MM.1S (cell line): ENCODE data around the gene MVB12B.
A peak's percentile ranks its signal among the peaks of the same experiment; 100 is the strongest.

Experiments used
- DNase-seq: peaks from one replicate; pipeline ENCODE4 v3.0.0-alpha.2; 2015
- H2AFZ ChIP-seq: fragments of 300-600 bp; sonication (generic); 2 replicates; pipeline ENCODE4 v1.6.0; 2016; ENCODE audit warnings: antibody characterized with exemption, low read length
- H3F3A ChIP-seq: fragments of 300-600 bp; sonication (generic); 2 replicates; pipeline ENCODE4 v1.6.1; 2016; ENCODE audit warnings: mild to moderate bottlenecking, antibody characterized with exemption, low read length, moderate library complexity, mixed read lengths; ENCODE audit not compliant: insufficient read depth
- H3K27ac ChIP-seq: fragments of 300-600 bp; sonication (generic); 2 replicates; pipeline ENCODE4 v1.5.1; 2016; ENCODE audit warnings: mild to moderate bottlenecking, low read length
- H3K27me3 ChIP-seq: fragments of 300-600 bp; sonication (generic); replicated peaks from 2 replicates; pipeline ENCODE4 v1.6.0; 2016; ENCODE audit warnings: low read length; ENCODE audit not compliant: insufficient read depth
- H3K36me3 ChIP-seq: fragments of 300-600 bp; sonication (generic); replicated peaks from 2 replicates; pipeline ENCODE4 v1.6.1; 2016; ENCODE audit warnings: mild to moderate bottlenecking, low read length, mixed read lengths; ENCODE audit not compliant: insufficient read depth
- H3K4me1 ChIP-seq: fragments of 300-600 bp; sonication (generic); 2 replicates; pipeline ENCODE4 v1.6.1; 2016; ENCODE audit warnings: low read length, mixed read lengths
- H3K4me2 ChIP-seq: fragments of 300-600 bp; sonication (generic); 2 replicates; pipeline ENCODE4 v1.6.0; 2016; ENCODE audit warnings: low read depth, low read length
- H3K4me3 ChIP-seq: fragments of 300-600 bp; sonication (generic); 2 replicates; pipeline ENCODE4 v1.5.1; 2016; ENCODE audit warnings: low read length, mixed read lengths
- H3K79me2 ChIP-seq: fragments of 300-600 bp; sonication (generic); 2 replicates; pipeline ENCODE4 v1.6.1; 2016; ENCODE audit warnings: mixed run types, low read length, mixed read lengths
- H3K9ac ChIP-seq: fragments of 300-600 bp; sonication (generic); 2 replicates; pipeline ENCODE4 v1.6.1; 2016; ENCODE audit warnings: low read length, mixed read lengths
- H3K9me2 ChIP-seq: fragments of 300-600 bp; sonication (generic); replicated peaks from 2 replicates; pipeline ENCODE4 v1.6.1; 2016; ENCODE audit warnings: mild to moderate bottlenecking, low read length, mixed read lengths; ENCODE audit not compliant: insufficient read depth
- H3K9me3 ChIP-seq: fragments of 300-600 bp; sonication (generic); replicated peaks from 2 replicates; pipeline ENCODE4 v1.6.1; 2016; ENCODE audit warnings: mild to moderate bottlenecking, low read length, mixed read lengths; ENCODE audit not compliant: insufficient read depth
- H4K20me1 ChIP-seq: fragments of 300-600 bp; sonication (generic); 2 replicates; pipeline ENCODE4 v1.6.1; 2016; ENCODE audit warnings: mild to moderate bottlenecking, low read length, moderate library complexity, mixed read lengths; ENCODE audit not compliant: insufficient read depth
- EZH2 ChIP-seq: fragments of 300-600 bp; sonication (generic); optimal IDR thresholded peaks from 2 replicates; pipeline ENCODE3; 2017; ENCODE audit warnings: low read depth, mild to moderate bottlenecking, antibody characterized with exemption, low read length, mixed read lengths
- EZH2phosphoT487 ChIP-seq: fragments of 300-600 bp; sonication (generic); IDR thresholded peaks from 2 replicates; pipeline ENCODE4 v1.6.1; 2018; ENCODE audit warnings: antibody characterized with exemption, low read length
- TF ChIP-seq, protein P1 (sequence below): fragments of 300-600 bp; sonication (generic); IDR thresholded peaks from 2 replicates; pipeline ENCODE4 v1.5.1; 2016; ENCODE audit warnings: antibody characterized with exemption, low read length, mixed read lengths

Gene MVB12B

DNA sequence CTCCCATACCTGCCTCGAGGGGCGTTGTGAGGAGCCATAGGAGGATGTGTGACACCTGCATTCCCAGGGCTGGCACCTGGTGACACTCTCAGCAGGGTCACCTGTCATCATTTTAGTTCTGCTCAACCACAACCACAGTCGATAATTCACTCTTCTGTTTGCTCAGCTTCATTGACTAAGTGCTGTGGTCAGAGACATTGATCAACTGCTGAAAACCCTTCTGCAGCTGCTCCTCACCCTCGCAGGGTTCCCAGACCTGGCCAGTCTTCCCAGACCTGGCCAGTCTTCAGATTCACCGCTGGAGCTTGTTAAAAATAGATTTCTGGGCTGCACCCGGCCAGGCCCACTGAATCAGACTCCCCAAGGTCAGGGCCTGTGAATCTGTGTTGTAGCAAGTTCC is 92.8 kb downstream of the MVB12B start:
- H3K9ac ChIP-seq = no peak overlapping the region
- peak; percentile 35 for DNase-seq

DNA sequence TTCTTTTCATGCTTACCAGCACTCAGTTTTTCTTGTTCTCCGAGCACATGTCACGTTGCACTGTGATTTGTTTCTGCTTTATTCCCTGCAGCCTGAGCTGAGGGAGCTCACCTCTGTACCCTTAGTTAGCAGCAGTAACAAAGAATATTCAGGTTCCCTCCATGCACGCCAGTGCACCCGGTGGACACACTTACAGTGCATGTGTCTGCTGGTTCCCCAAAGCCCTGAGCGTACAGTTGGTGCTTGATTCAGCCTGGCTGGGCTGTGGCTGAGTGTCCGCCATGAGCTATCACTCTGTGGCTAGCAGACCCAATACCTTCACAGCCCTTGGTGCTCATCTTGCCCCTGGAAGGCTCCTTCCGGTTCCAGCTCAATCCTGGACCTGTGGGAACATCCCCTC is 93.5 kb downstream of the MVB12B start:
- TF ChIP-seq EZH2 = no peak
- TF ChIP-seq, protein P1, sequence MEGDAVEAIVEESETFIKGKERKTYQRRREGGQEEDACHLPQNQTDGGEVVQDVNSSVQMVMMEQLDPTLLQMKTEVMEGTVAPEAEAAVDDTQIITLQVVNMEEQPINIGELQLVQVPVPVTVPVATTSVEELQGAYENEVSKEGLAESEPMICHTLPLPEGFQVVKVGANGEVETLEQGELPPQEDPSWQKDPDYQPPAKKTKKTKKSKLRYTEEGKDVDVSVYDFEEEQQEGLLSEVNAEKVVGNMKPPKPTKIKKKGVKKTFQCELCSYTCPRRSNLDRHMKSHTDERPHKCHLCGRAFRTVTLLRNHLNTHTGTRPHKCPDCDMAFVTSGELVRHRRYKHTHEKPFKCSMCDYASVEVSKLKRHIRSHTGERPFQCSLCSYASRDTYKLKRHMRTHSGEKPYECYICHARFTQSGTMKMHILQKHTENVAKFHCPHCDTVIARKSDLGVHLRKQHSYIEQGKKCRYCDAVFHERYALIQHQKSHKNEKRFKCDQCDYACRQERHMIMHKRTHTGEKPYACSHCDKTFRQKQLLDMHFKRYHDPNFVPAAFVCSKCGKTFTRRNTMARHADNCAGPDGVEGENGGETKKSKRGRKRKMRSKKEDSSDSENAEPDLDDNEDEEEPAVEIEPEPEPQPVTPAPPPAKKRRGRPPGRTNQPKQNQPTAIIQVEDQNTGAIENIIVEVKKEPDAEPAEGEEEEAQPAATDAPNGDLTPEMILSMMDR = no peak
- no peak for TF ChIP-seq EZH2phosphoT487
- H3K9me3 ChIP-seq = no peaks in the 10 kb centered on the region
- H3K27ac ChIP-seq = no peak overlapping the region
- no peaks in the 10 kb centered on the region for H3K9me2 ChIP-seq
- no peak overlapping the region for H2AFZ ChIP-seq
- no peaks in the 10 kb centered on the region for H3F3A ChIP-seq
- no peaks in the 10 kb centered on the region for H3K79me2 ChIP-seq
- DNase-seq = no peak
- H3K9ac ChIP-seq = no peak overlapping the region
- no peaks in the 10 kb centered on the region for H3K4me1 ChIP-seq
- no peaks in the 10 kb centered on the region for H3K36me3 ChIP-seq
- no peak overlapping the region for H3K4me3 ChIP-seq
- H3K27me3 ChIP-seq = no peaks in the 10 kb centered on the region
- no peaks in the 10 kb centered on the region for H4K20me1 ChIP-seq
- H3K4me2 ChIP-seq = no peak overlapping the region

More for the DNA sequence above, 92.8 kb downstream of the MVB12B start:
- Histone ChIP-seq H3F3A (no peaks in the 10 kb centered on the region), H3K9me3 (no peaks in the 10 kb centered on the region), H2AFZ (no peak overlapping the region), H3K4me2 (no peak overlapping the region), H3K79me2 (no peaks in the 10 kb centered on the region), H3K9me2 (no peaks in the 10 kb centered on the region), H3K36me3 (no peaks in the 10 kb centered on the region), H3K27ac (no peak overlapping the region), H4K20me1 (no peaks in the 10 kb centered on the region), H3K4me3 (no peak overlapping the region), H3K27me3 (no peaks in the 10 kb centered on the region), H3K4me1 (no peaks in the 10 kb centered on the region)
- TF ChIP-seq, protein P1 = peak; percentile 18; the same call in 1 of the 2 replicates
- TF ChIP-seq EZH2phosphoT487 = no peak

DNA sequence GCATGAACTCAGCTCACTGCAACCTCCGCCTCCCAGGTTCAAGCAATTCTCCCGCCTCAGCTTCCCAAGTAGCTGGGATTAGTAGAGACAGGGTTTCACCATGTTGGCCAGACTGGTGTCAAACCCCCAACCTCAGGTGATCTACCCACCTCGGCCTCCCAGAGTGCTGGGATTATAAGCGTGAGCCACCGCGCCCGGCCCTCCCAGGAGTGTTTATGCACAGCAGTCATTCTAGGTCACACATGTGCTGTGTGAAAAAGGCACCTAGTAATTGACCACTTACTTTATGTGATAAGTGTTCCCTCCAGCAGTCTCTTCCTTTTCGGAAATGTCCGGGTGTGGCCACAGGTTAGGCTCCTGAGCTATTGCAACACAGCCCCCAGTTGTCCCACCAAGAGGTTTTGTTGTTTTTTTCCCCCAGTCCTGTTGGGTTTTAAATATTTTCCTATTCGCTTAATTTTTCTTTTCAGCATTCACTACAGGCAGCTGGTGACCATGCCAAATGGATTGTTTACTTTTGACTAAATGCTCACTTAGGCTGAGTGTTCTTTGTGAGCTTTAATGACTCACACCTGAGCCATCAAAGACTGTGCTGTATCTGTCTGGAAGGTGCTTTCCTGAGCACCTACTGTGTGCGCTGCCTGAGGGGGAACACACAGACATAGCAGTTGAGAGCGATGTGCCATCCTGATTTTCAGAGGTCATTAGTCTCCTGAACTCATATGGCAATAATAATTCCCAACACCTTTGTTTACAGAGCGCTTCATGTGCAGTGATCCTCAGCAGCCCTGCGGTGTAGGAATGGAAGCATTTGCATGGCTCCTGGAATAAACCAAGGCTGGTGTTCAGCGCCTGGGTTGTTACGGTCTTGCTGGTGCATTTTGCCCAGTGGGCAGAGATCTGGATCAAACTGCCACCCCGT is 94.3 kb downstream of the MVB12B start:
- TF ChIP-seq, protein P1 = no peak
- no peak for TF ChIP-seq EZH2phosphoT487
- TF ChIP-seq EZH2 = no peak

More for the DNA sequence above, 94.3 kb downstream of the MVB12B start:
- H3K9ac ChIP-seq = no peak overlapping the region
- no peak for DNase-seq
- no peak overlapping the region for H3K4me3 ChIP-seq
- H3K9me3 ChIP-seq = no peaks in the 10 kb centered on the region
- no peaks in the 10 kb centered on the region for H3K27me3 ChIP-seq
- no peak overlapping the region for H3K27ac ChIP-seq
- no peak overlapping the region for H2AFZ ChIP-seq
- no peaks in the 10 kb centered on the region for H3K36me3 ChIP-seq
- no peak overlapping the region for H3K4me2 ChIP-seq
- H3K79me2 ChIP-seq = no peaks in the 10 kb centered on the region
- no peaks in the 10 kb centered on the region for H3K4me1 ChIP-seq
- H4K20me1 ChIP-seq = no peaks in the 10 kb centered on the region
- H3F3A ChIP-seq = no peaks in the 10 kb centered on the region
- no peaks in the 10 kb centered on the region for H3K9me2 ChIP-seq
